RWPE2 (cell line): ENCODE data around the gene FTO.
"Not testable (repeated sequence)": the region's sequence is repeated elsewhere in the genome, so short reads cannot be mapped to it uniquely, and the experiment has no call there.

Experiments
- ATAC-seq: fragments of 200-7000 bp; cut with Tn5 transposase; 3 replicates; pipeline ENCODE4 v1.9.1; 2021; ENCODE audit warnings: low read depth
- DNase-seq: peaks from one replicate; pipeline ENCODE4 v3.0.0-alpha.2; 2020; ENCODE audit warnings: low spot score
- H3K27ac ChIP-seq: fragments of 450-650 bp; 2 replicates; pipeline ENCODE4 v1.5.1; 2017; ENCODE audit warnings: mild to moderate bottlenecking; ENCODE audit not compliant: poor library complexity, severe bottlenecking
- H3K27me3 ChIP-seq: fragments of 250-450 bp; sonication (Bioruptor Pico); 2 replicates; pipeline ENCODE4 v1.5.1; 2021; ENCODE audit warnings: mild to moderate bottlenecking, moderate library complexity; ENCODE audit not compliant: insufficient read depth, poor library complexity, severe bottlenecking
- H3K36me3 ChIP-seq: fragments of 250-450 bp; sonication (Bioruptor Pico); 2 replicates; pipeline ENCODE4 v1.5.1; 2020; ENCODE audit warnings: low read depth, mild to moderate bottlenecking, moderate library complexity
- H3K4me1 ChIP-seq: fragments of 250-450 bp; sonication (Bioruptor Pico); 2 replicates; pipeline ENCODE4 v1.5.1; 2021; ENCODE audit warnings: mild to moderate bottlenecking, moderate library complexity; ENCODE audit not compliant: insufficient read depth, poor library complexity, severe bottlenecking
- H3K4me3 ChIP-seq: fragments of 250-450 bp; sonication (Bioruptor Pico); 2 replicates; pipeline ENCODE4 v1.5.1; 2021; ENCODE audit warnings: mild to moderate bottlenecking, moderate library complexity; ENCODE audit not compliant: severe bottlenecking
- H3K9me3 ChIP-seq: fragments of 250-450 bp; sonication (Bioruptor Pico); 2 replicates; pipeline ENCODE4 v1.5.1; 2021; ENCODE audit warnings: mild to moderate bottlenecking, moderate library complexity; ENCODE audit not compliant: severe bottlenecking
- CTCF ChIP-seq: fragments of 450-650 bp; IDR thresholded peaks from one replicate; pipeline ENCODE4 v1.5.1; 2017; ENCODE audit warnings: mild to moderate bottlenecking, moderate library complexity; ENCODE audit not compliant: poor library complexity, severe bottlenecking

The FTO gene

DNA sequence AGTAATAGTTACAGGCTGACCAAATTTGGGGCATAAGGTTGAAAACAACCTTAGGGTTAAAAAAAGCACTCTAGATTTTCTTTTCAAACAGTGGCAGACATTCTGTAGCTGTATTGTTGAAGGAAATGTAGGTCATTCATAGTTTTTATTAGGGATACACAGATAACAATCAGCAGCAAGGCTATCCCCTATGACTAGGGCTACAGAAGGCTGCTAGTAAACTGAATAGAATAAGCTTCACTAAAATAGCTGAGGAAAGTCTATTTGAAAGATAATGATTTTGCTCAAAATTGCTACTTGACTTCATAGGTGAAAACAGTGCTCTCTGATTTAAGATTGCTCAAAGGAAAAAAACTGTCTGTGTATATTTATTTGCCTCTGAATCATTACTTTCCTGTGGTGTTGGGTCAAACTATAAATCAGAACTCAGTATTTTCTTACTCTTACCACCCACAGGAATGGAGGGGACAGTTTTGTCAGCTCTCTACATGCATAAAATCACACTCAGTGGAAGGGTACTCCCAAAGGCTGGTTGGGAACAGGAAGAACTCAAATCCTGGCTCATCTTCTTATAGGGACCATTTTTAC lies 25.1 kb upstream of the FTO start:
- TF ChIP-seq CTCF, result no peak
- Histone ChIP-seq H3K9me3 (no peaks in the 10 kb centered on the region), H3K4me1 (no peaks in the 10 kb centered on the region), H3K36me3 (peaks cover 21% of the 10 kb centered on the region), H3K4me3 (no peak overlapping the region), H3K27ac (no peak overlapping the region), H3K27me3 (no peaks in the 10 kb centered on the region)
- no peak for DNase-seq
- no peak for ATAC-seq

- ATAC-seq (no peak), DNase-seq (no peak)
- Histone ChIP-seq H3K4me1 (no peaks in the 10 kb centered on the region), H3K36me3 (peaks cover 21% of the 10 kb centered on the region), H3K9me3 (no peaks in the 10 kb centered on the region), H3K27me3 (no peaks in the 10 kb centered on the region), H3K27ac (no peak overlapping the region), H3K4me3 (no peak overlapping the region)
- TF ChIP-seq CTCF, result no peak
These were observed 23.2 kb upstream of the FTO start for GRCh38 chr16:53680756-53681155.

DNA sequence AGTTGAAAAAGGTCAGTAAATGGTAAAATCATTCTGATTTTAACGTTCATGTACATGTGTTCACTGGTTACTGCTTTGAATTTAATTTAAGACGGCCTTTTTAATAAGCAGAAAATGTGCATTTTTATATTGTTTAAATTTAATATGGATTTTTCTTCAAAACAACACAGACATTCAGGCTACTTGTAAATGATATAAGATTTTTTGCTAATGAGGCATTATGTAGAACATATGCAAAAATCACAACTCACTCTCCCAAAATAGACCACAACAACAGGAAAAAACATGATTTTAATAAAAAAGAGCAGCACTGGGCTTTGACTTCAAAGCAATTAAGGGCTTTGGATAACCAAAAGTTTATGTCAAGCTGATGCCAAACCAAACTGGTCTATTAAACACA lies 22.6 kb upstream of the FTO start:
- Histone ChIP-seq H3K36me3 (peaks cover 27% of the 10 kb centered on the region), H3K27me3 (no peaks in the 10 kb centered on the region), H3K27ac (no peak overlapping the region), H3K9me3 (no peaks in the 10 kb centered on the region), H3K4me3 (no peak overlapping the region), H3K4me1 (no peaks in the 10 kb centered on the region)
- DNase-seq (no peak), ATAC-seq (no peak)
- no peak for TF ChIP-seq CTCF

DNA sequence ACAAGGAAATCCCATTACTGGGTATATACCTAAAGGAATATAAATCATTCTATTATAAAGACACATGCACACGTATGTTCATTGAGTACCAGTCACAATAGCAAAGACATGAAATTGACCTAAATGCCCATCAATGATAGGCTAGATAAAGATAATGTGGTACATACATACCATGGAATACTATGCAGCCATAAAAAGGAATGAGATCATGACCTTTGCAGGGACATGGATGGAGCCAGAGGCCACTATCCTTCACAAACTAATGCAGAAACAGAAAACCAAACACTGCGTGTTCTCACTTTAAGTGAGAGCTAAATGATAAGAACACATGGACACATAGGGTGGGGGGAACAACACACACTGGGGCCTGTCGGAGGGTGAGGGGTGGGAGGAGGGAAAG lies 18.6 kb upstream of the FTO start:
- not testable (repeated sequence) for H3K4me1 ChIP-seq, H3K27me3 ChIP-seq, DNase-seq, H3K9me3 ChIP-seq, ATAC-seq, H3K27ac ChIP-seq, H3K4me3 ChIP-seq
- H3K36me3 ChIP-seq, result peaks cover 41% of the 10 kb centered on the region

DNA sequence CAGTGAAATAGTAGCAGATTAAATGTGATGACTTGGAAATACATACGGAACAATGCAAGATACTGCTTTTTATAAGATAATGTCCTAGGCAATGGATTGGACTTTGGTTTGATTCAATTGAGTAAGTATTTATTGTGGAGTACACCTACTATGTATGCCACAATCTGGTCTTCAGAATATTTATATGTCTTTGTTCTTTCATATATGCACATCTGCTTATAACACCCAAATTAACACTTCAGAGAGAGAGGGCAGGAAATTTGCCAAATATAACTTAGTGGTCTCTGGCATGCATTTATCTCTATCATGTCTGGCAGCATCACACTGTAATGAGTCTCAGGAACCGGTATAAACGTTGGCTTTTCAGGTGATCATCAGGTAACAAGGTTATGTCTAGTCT lies 17.2 kb upstream of the FTO start:
- Histone ChIP-seq H3K9me3 (no peaks in the 10 kb centered on the region), H3K4me1 (no peaks in the 10 kb centered on the region), H3K27me3 (no peaks in the 10 kb centered on the region), H3K36me3 (peaks cover 47% of the 10 kb centered on the region), H3K4me3 (no peak overlapping the region), H3K27ac (no peak overlapping the region)
- DNase-seq (no peak), ATAC-seq (no peak)
- TF ChIP-seq CTCF, result no peak
